K562 (cell line): ENCODE results near the gene SPRTN. TPM values are rescaled to one million over a fixed set of nuclear protein-coding genes. Genes with fewer than 3 reads are reported as not detected.

Source experiments
- CEBPB ChIP-seq: fragments of 450-650 bp; IDR thresholded peaks from 2 replicates; pipeline ENCODE4 v1.6.1; 2016; ENCODE audit warnings: missing genetic modification characterization, missing compliant biosample characterization
- CHCHD3 ChIP-seq: fragments of 250-450 bp; sonication (Bioruptor Pico); IDR thresholded peaks from 2 replicates; pipeline ENCODE4 v2.1.2; 2022; ENCODE audit warnings: mild to moderate bottlenecking
- CREM ChIP-seq: IDR thresholded peaks from 2 replicates; pipeline ENCODE4 v1.6.1; 2014; ENCODE audit warnings: antibody characterized with exemption, low read depth
- CTBP1 ChIP-seq: fragments of 450-650 bp; IDR thresholded peaks from 2 replicates; pipeline ENCODE4 v1.6.1; 2016; ENCODE audit warnings: borderline replicate concordance
- EP400 ChIP-seq: fragments of 450-650 bp; IDR thresholded peaks from 2 replicates; pipeline ENCODE4 v1.6.1; 2017; ENCODE audit warnings: antibody characterized with exemption, mild to moderate bottlenecking, moderate library complexity
- HDAC1 ChIP-seq, 2 experiments: fragments of 450-650 bp; IDR thresholded peaks; 2 replicates each; pipeline ENCODE4 v1.6.1; 2016 to 2017; ENCODE audit warnings: inconsistent platforms in 1 of 2, mild to moderate bottlenecking in 1 of 2, moderate library complexity in 1 of 2
- HDAC8 ChIP-seq: fragments of 450-650 bp; IDR thresholded peaks from 2 replicates; pipeline ENCODE4 v1.6.1; 2016; ENCODE audit warnings: mild to moderate bottlenecking, missing genetic modification characterization, moderate library complexity, missing compliant biosample characterization
- KDM1A ChIP-seq, 2 experiments: fragments of 450-650 bp; IDR thresholded peaks; 2 replicates each; pipeline ENCODE4 v1.6.1; 2016; ENCODE audit warnings: mild to moderate bottlenecking in 2 of 2
- MEIS2 ChIP-seq: fragments of 450-650 bp; IDR thresholded peaks from 2 replicates; pipeline ENCODE4 v1.6.1; 2014; ENCODE audit warnings: mild to moderate bottlenecking; ENCODE audit not compliant: partially characterized antibody
- RCOR1 ChIP-seq, 2 experiments: IDR thresholded peaks; 2 replicates each; pipeline ENCODE4 v1.6.1; 2012; ENCODE audit warnings: low read depth in 2 of 2, low read length in 2 of 2, borderline replicate concordance in 1 of 2, improper control_type of control experiment in 1 of 2
- SAFB2 ChIP-seq: fragments of 200-400 bp; formaldehyde crosslinking; IDR thresholded peaks from 2 replicates; pipeline ENCODE4 v1.6.1; 2018; ENCODE audit warnings: borderline replicate concordance, low read length, low read depth, moderate library complexity; ENCODE audit not compliant: severe bottlenecking
- SRSF1 ChIP-seq: fragments of 200-400 bp; formaldehyde crosslinking; IDR thresholded peaks from 2 replicates; pipeline ENCODE4 v1.6.1; 2017; ENCODE audit warnings: mild to moderate bottlenecking, low read depth, low read length, moderate library complexity
- ZBTB9 ChIP-seq: fragments of 450-650 bp; formaldehyde crosslinking; IDR thresholded peaks from 2 replicates; pipeline ENCODE4 v1.4.0; 2020; ENCODE audit warnings: mild to moderate bottlenecking, moderate library complexity
- ZNF592 ChIP-seq: fragments of 450-650 bp; IDR thresholded peaks from 2 replicates; pipeline ENCODE4 v1.6.1; 2017; ENCODE audit warnings: antibody characterized with exemption, mild to moderate bottlenecking
- polyA plus RNA-seq, 8 experiments: library from polyadenylated mRNA; depleted of rRNA in 4 of 8; stranded (reverse) in 5 of 8; unstranded in 3 of 8; fragments of >200 nt; fragmentation: Nextera tagmentation in 2 of 8; fragmentation: Illumina TruSeq in 1 of 8; extraction: Ambion mirVana in 2 of 8; extraction: Trizol in 1 of 8; gene quantifications; 2 replicates each; pipeline versions ENCODE4 v1.2.1 to v1.2.3, GENCODE V29; 2011 to 2014; ENCODE audit warnings: inconsistent platforms in 1 of 8, missing spikeins in 1 of 8
- total RNA-seq, 7 experiments: library from RNA; depleted of rRNA in 6 of 7; stranded (reverse); fragments of >200 nt in 6 of 7; fragmentation: Illumina TruSeq in 2 of 7; extraction: Trizol in 2 of 7; gene quantifications; 2 replicates each; pipeline versions ENCODE4 v1.2.1 to v1.2.3, GENCODE V29; 2011 to 2021; ENCODE audit warnings: low replicate concordance in 1 of 7

SPRTN gene
- total and polyA plus RNA-seq, 9 of the 15 experiments (the other 6 are each of a cell fraction or from before 2014, with no cell fraction given) = 8.1 to 32.5 (median 21.2) TPM

GRCh38 chr1:231335663-231336602 lies 2.2 kb upstream of the SPRTN start (continued):
- TF ChIP-seq MEIS2 (no peak), SRSF1 (no peak), ZNF592 (0 out of 2 replicates have a peak, but pooled peaks have one; percentile 18), KDM1A (IDR thresholded peaks at IDR 0.05) (peak in 1 of 2 experiments; percentile 33; a peak in 1 of 4 replicates), HDAC8 (tag) (0 out of 2 replicates have a peak, but pooled peaks have one; percentile 28), CTBP1 (peak; percentile 69), CREM (0 out of 2 replicates have a peak, but pooled peaks have one; percentile 29), HDAC1 (IDR thresholded peaks at IDR 0.05) (peak in 1 of 2 experiments; percentile 19; a peak in 1 of 4 replicates), CHCHD3 (CRISPR knock-in tag) (no peak), SAFB2 (no peak), EP400 (peak; percentile 21; the same call in 1 of the 2 replicates), CEBPB (peak; percentile 95), RCOR1 (IDR thresholded peaks at IDR 0.05; ENCODE audit: borderline replicate concordance in 1 of 2, low read depth in 2 of 2, low read length in 2 of 2) (no peak), ZBTB9 (CRISPR knock-in tag) (no peak)
